GF-D8 (cell line): ENCODE data around the gene GLT6D1.

Experiments used
- DNase-seq: peaks from one replicate; lab custom pipeline; 2025; lab: John Stamatoyannopoulos, UW

Gene GLT6D1

DNA sequence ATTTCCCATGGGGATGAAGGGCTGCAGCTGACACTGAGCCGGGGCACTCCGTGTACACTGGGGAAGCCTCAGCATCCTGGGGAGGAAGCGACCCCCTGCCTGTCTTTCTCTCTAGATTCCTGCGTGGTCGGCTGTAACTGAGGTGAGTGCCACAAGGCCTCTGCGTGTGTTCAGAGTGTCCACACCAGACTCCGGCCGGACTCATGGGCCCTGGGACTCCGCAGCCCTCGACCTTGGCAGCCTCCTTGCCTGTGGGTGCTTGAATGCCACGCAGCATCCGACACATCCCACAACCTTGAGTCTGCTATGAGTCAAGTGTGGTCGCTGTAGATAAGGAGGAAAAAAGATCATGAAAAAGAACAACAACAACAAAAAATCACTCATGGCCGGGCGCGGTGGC lies 54.4 kb downstream of the GLT6D1 start:
- DNase-seq, result no peak

DNA sequence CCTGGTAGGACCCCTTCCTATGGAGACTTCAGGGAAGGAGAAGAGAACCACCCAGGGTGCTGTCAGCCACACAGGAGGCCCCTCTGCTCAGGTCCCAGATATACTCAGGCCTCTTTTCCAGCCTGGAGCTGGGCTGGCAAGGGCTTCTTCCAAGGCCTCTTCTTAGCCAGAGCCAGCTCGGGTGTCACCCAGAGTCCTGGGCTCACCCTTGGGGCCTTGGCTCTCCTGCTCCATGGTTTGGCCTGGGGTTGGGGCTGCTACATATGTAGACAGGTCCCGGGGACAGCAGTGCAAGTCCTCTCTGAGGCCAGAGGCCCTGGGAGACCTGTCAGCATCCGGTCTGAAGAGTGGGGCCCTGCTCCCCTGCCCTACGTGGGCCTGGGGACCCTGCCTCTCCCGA lies 55.0 kb downstream of the GLT6D1 start:
- DNase-seq, result no peak

DNA sequence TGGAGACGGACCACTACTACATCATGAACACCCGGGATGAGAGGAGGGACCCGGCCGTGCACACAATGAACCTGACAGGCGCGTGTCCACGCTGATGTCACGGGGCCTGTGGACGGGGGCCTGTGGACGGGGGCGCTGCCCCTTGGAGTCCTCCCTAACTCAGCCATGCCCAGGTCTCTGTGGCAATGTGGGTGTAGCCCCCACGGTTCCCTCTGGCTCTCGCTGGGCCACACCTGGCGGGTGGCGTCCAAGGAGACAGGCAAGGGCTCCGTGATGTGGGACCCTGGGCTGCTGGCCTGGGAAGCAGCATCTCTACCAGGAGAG lies 55.7 kb downstream of the GLT6D1 start:
- no peak for DNase-seq

DNA sequence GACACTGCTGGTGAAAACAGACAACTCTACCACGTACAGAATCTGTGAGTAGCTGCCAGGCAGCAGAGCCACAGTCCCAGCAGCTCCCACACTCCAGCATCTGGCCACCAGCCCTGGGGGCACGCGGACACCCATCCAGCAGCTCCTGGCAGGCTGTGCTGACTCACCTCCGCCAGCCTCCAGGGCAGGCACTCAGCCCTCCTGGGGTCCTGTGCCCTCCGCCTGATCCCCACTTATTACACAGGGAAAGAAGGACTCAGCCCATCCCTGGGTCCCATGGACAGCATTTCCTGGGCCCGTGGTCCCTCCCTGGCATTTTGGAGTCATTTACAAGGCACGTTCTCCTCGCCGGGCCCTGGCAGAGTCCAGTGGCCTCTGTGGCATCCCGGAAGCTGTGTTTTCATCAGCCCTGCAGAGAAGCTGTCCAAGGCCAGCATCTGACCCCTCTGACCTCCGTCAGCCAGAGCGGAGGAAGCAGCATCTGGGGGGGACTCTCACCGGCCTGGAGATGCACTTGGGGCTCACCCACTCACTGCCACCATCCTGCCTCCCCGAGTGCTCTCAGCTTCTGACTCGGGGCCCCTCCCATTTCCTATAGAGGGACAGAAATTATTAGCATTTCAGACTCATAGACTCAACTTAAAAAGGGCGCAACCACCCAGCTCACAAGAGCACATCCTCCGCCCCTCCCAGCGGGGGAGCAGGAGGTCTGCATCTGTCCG lies 56.2 kb downstream of the GLT6D1 start:
- DNase-seq, result no peak

DNA sequence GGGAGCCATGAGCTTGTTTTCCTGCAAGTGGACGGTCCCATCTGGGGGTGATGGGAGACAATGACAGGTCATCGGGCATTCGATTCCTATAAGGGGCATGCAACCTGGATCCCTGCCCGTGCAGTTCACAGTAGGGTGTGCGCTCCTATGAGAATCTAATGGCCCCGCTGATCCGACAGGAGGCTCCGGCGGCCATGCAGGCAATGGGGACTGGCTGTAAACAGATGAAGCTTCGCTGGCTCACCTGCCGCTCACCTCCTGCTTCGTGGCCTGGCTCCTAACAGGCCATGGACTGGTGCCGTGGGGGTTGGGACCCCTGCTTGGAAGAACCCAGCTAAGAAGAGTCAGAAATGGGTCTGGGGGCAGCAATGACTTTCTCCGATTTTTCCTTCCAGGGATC lies 56.8 kb downstream of the GLT6D1 start:
- no peak for DNase-seq

DNA sequence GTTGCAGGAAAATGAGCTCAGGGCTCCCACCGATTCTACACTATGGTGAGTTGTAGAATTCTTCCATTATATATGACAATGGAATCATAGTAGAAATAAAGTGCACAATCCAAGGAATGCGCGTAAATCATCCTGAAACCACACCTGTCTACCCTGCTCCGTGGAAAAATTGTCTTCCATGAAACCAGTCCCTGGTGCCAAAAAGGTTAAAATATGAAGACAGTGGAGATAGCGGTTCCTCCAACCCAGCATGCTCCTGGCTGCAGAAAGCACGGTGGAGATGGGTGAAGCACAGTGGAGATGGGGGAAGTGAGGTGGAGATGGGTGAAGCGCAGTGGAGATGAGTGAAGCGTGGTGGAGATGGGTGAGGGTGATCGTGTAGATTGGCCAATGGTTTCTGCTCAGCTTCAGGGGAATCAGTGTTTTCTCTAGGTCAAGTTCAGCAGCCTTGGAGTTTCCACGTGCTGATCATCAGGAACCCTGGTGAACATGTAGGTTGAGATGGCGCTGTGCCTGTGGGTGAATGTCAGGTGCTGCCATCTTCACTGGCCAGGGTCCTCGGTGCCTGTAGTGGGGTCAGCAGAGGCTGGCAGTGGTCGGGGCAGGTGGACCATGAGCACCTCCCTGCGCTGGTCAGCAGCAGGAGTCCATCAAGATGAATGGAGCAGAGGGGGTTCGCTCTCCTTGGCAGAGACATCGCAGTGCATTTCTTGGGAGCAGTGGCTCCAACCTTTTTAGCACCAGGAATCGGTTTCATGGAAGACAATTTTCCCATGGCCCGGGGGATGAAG lies 57.5 kb downstream of the GLT6D1 start:
- no peak for DNase-seq

DNA sequence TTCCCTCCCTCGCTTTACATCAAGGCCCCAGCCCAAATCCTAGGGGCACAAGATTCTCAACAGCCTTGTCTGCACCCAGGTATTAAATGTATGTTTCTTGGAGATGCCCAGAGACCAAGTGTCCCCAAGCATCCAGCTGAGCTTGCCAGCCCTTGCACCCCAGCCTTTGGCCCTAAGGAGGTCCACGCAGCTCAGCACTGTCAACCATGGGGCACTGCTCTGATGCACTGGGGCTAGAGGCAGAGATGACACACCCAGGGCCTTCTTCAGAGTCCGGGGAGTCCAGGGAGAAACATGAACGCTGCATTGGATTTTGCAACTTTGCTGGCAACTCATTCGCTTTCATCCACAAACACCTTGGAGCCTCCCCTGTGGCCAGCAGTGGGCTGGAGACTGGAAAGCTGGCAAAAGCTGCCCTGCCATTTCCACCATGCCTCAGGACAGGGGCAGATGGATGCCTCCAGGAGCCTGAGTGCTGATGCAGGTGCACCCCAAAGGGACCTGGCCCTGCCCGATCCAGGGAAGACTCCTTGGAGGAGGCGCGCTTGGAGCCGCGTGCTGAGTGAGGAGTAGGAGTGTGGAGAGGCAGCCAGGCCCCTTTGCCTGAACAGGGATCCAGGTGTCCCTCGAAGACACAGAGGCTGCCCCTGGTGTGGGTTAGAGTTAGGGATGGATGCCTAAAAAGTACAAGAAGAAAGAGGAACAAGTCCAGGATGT lies 58.5 kb downstream of the GLT6D1 start:
- DNase-seq, result no peak

DNA sequence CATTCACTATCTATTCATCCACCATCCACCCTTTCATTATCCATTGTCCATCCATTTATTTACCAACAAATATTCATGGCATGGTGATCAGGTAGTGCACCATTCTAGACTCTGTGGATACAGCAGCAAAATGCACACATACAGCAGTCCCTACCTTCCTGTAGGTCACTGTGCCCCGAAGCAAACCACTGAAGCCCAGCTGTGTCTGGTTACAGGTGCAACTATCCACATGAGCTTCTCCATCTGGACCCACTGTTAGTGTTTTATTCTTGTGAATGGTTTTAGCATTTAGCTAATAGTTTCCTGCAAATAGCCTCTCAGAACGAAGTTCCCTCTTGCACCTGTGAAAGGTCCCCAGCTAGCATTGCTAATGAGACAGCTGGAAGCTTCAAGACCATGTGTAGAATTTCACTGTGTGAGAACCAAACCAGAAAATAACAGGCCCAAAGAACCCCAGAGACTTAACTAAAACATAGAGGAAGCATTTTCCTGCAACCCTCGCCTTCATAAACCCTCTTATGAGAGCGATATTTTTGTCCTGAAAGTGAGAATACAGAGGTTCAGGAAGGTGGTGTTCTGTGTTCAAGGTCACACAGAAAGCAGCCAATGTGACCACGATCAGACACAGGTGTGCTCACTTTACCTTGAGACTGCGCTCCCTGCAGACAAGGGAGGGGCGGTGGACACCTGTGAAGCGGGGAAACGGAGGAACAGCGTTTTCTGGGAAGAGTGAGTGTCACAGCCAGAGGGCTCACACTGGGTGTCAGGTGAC lies 59.3 kb downstream of the GLT6D1 start:
- DNase-seq, result no peak

DNA sequence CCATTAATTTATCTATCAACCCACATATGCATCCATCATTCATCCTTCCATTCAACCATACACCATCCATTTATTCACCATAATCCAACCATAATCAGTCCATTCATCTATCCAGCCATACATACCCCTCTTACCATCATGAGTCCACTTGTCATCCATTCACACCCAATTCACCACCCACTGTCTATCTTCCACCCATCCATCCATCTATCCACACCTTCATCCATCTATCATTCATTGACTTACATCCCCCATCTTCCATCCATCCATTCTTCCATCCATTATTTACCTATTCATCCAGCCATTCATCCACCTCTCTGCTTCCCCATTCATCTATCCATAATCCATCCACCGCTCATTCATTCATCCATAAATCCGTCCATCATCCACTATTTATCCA lies 60.0 kb downstream of the GLT6D1 start:
- DNase-seq, result no peak

DNA sequence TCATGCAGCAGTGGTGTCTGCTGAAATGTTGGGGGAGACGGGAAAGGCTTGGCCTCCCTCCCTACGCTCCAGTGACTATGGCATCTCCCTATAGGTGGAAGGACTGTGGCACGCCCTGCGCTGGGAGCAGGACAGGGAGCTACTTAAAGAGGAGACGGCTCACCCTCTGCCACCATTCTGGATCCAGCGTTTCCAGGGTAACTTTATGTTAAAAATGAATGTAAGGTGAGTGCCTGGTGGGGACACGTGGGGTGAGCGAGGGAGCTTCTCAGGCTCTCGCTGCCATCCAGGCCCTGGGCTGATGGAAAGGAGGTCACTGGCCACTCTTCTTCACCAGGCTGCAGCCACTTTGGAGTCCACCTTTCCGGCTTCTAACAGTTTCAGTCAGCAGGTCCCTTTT lies 62.1 kb downstream of the GLT6D1 start:
- DNase-seq, result no peak

DNA sequence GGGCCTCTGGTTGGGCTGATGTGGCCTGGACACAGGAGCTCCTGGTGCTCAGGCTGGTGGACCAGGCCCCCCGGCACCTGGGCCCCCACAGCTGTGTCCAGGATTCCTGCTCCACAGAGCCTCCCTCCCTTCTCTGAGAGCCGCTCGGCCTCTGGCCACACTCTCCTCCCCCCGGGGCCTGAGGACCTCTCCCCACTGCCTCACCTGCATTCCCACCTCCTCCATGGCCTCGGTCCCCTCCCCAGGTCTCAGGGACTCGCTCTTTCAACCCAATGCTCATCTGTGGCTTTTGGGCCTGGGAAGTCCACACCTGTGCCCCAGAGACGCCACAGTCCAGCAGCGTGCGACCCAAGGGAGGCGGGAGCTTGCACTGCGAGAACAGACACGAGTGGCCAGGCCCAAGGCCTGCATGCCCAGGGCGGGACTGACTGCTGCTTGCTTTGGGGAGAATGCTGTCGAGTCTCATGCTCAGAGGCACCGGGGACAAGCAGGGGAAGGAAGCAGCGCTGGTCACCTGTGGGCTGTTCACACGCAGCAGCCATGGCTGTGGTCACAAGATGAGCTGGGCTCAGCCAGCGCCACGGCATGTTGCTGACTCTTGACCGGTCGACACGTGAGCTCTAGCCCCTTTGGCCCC lies 63.2 kb downstream of the GLT6D1 start:
- DNase-seq, result no peak

DNA sequence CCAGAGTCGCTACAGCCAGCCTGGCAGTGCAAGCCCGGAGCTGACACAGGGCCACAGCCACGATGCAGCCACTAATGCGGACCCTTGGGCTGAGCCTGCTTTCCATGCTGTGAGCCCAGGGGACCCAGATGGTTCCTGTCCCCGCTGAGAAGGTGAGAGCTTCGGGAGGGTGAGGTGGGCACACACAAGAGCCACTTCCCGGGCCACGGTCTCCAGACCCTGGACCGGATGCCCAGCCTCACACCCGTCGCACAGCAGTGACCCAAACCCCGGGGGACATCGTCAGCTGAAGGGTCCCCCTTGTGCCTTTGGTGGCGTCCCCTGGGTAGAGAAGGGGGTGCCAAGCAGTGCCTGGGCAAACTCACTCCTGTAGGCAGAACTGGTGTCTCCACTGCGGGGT lies 64.4 kb downstream of the GLT6D1 start:
- no peak for DNase-seq

DNA sequence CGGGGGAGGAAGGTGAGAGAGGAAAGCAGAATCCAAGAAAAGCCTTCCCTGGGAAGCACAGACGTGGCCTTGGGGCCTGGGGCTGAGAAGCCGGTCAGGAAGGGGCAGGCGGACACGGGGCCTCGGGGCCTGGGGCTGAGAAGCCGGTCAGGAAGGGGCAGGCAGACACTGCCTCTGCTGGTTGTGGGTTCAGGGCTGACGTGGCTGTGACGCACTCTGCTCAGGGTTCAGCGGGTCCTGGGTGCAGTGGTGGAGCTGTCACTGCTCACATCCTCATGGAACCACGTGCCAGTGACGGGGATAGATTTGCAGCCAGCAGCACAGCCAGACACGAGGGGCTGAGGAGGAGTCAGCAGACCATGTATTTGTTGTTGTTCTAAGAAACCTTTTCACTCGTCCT lies 65.0 kb downstream of the GLT6D1 start:
- DNase-seq, result no peak
